GM21619 (cell line): Measurements from ENCODE around the gene SCRN2.

Source experiments
- ATAC-seq: cut with Tn5 transposase; IDR thresholded peaks from one replicate; pipeline ENCODE4 v1.9.1; 2021; ENCODE audit not compliant: unreplicated experiment

Gene SCRN2

GRCh38 chr17:47847341-47848197 is 6.5 kb upstream of the SCRN2 start:
- no peak for ATAC-seq

DNA sequence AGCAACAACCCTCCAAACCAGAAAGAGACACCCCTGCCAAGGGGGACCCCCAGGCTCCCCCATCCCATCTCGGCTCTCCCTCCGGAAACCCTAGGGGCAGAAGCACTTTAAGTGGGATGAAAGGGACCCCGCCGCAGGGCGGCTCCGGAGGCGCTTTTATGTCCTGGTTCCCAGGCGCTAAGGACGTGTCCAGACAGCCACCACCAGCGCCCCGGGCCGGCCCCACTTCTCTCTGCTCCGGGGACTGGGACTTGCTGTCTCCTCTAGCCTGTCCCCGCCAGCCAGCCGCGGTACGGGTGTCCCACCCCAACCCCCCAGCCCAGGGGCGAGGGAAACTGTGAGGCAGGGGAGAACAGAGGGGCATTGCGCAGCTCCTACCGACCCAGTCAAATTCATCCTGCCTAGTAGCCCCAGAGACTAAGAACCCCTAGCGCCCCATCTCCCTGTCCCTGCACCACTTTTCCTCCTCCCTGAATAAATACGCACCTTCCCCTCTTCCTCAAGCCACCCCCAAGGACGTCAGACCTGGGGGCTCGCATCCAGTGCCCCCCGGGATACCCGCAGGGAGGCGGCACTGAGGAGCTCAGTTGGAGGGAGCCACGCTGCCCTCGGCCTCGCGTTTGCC is 5.8 kb upstream of the SCRN2 start:
- ATAC-seq = no peak

GRCh38 chr17:47845716-47846075 is 4.6 kb upstream of the SCRN2 start:
- ATAC-seq = no peak

GRCh38 chr17:47844814-47845715 is 4.0 kb upstream of the SCRN2 start:
- no peak for ATAC-seq

GRCh38 chr17:47844227-47844626 is 3.2 kb upstream of the SCRN2 start:
- ATAC-seq = no peak

- no peak for ATAC-seq
Observed at GRCh38 chr17:47843391-47843730, 2.3 kb upstream of the SCRN2 start.

GRCh38 chr17:47841488-47842291 is 617 bp upstream of the SCRN2 start:
- ATAC-seq = no peak

GRCh38 chr17:47840001-47840741 is 902 bp downstream of the SCRN2 start:
- ATAC-seq = no peak

DNA sequence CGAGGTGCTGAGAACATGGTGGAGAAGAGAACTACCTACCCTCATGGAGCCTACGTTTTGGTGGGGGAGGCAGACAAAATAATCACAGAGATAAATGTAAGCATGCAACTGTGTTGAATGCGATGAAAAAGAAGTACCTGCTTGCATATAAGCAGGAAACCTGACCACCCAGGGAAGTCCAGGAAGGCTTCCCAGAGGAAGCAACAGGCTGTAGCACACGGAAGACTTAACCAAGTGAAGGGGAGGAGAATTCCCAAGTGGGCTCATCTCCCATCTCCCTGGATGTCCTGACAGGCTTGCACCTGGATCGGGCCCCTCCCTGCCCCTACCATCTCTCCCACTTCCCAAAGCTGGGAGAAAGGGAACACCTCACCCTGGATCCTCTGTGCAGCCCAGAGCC is 2.0 kb downstream of the SCRN2 start:
- no peak for ATAC-seq

- no peak for ATAC-seq
Observed at GRCh38 chr17:47838636-47839035, 2.4 kb downstream of the SCRN2 start.

- no peak for ATAC-seq
Observed at GRCh38 chr17:47837401-47838039, 3.6 kb downstream of the SCRN2 start.

GRCh38 chr17:47836601-47837000 is 4.5 kb downstream of the SCRN2 start:
- ATAC-seq = no peak

- ATAC-seq = no peak
Observed at GRCh38 chr17:47834756-47835155, 6.3 kb downstream of the SCRN2 start.

DNA sequence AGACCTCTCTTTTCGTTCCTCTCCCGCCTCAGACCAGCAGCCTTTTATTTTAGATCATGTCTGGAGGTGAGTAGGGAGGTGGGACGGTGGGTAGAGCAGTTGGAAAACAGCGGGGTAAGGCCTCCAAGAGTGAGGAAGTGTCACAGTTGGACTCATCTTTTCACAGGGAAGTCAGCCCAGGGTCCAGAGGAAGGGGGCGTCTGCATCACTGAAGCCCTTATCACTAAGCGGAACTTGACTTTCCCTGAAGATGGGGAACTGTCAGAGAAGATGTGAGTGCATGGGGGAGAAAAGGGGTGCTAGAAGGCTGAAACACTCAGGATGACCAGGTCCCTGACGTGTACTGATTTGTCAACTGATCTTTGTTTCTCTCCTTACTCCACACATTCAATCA is 9.1 kb downstream of the SCRN2 start:
- no peak for ATAC-seq

- ATAC-seq = peak; percentile 73
Observed at GRCh38 chr17:47831003-47831933, 9.8 kb downstream of the SCRN2 start, which contains the start of the genes LRRC46 and MRPL10. TSS of gene LRRC46 (plus strand) at chr17:47831670. CDS start at chr17:47831990, 320 bp downstream. TSS of gene MRPL10 (minus strand) at chr17:47831541. CDS start at chr17:47831511, 30 bp downstream.

- no peak for ATAC-seq
Observed at GRCh38 chr17:47830396-47831002, 10.6 kb downstream of the SCRN2 start.

DNA sequence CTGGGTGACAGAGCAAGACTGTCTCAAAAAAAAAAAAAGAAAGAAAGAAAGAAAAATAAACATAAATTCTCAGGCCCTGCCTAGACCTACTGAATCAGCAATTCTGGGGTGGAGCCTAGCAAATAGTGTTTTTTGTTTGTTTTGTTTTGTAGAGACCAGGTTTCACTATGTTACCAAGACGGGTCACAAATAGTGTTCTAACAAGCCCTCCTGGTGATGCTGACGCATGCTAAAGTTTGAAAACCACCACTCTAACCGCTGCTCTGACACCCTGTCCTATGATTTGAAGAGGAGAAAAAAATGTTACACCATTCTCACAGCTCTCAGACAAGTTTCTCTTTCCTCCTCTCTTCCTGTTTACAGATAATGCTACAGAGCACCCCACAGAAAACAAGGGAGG is 11.2 kb downstream of the SCRN2 start:
- no peak for ATAC-seq

DNA sequence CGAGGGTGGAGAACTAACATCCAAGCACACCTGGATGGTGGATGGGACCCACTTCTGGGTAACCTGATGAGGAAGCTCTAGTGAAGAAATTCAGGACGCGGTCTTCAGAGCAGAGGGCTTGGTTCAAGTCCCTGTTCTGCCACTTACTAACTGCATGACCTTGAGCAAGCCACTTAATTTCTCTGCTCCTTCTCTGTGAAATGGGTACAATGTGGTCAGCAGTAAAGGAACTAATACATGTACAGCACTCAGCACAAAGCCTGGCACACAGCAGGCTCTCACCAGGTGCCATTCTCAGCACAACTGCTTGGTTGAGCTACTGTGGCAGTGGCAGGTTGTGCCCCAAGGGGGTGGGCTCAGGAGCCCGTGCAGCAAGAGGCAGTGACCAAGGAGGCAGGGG is 17.6 kb downstream of the SCRN2 start:
- ATAC-seq = no peak
